GM21367 (cell line): ENCODE measurements around the gene DENND2A.
"Not testable (repeated sequence)": the region's sequence is repeated elsewhere in the genome, so short reads cannot be mapped to it uniquely, and the experiment has no call there.

Source experiments
- ATAC-seq: cut with Tn5 transposase; IDR thresholded peaks from one replicate; pipeline ENCODE4 v1.9.1; 2021; ENCODE audit not compliant: unreplicated experiment

Gene DENND2A

DNA sequence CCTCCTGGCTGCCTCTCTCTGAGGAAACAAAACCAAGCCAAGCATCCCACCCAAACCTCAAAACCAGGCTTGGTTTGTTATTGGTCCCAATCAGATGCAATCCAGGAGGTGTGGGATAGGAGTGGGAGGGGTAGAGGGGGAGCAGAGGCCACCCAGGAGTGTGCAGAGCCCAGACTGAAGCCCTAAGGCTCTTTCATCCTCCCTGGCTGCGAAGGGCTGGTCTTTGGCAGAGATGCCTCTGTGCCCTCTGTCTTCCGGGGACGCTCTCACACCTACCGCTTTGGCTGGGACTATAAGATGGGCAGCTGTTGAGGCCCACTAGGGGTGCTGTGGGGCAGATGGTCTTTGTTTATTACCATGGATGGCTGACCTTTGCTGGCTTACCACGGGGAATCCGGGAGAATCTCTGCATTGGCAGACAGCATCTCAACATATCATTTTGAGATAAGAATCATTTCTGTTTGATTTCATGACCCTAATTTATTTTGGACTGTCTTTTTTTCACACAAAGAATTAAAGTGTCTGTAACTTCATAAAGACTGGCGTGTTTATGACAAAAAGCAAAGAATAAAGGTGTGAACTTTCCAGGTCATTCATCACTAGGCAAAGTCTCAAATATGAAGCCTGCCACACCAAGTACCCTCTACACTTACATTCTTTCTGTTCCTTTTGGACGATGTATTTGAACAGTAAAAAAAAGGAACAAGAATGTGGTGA is 6.5 kb upstream of the DENND2A start:
- peak; percentile 88 for ATAC-seq

DNA sequence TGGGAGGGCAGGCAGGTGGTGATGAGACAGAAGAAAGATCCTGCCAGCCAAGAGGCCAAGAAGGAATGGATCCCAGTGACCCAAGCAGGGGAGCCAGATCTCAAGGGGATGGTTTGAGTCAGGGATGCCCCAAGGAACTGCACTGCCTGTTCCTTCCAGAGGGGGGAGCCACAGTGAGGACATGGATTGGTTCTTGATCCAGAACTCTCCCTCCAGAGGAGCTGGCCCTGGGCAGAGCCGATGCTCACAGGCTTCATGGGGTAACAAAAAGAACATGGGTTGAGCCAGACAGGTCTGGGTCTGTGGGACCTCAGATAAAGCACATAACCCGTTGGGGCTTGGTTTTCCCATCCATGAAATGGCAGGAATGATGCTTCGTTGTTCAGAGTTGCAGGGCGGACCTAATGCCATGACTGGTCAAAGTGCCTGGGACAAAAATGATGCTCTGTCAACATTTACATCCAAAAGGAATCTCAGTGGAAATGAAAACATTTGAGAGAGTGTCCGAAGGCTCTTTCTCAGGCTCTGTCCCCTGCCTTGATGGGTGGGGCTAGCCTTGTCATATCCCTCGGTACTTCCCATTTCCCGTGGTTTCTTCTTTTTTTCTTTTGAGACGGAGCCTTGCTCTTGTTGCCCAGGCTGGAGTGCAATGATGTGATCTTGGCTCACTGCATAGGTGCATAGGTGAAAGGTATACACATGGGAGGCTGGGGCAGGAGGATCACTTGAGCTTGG is 4.7 kb upstream of the DENND2A start:
- ATAC-seq, result no peak

DNA sequence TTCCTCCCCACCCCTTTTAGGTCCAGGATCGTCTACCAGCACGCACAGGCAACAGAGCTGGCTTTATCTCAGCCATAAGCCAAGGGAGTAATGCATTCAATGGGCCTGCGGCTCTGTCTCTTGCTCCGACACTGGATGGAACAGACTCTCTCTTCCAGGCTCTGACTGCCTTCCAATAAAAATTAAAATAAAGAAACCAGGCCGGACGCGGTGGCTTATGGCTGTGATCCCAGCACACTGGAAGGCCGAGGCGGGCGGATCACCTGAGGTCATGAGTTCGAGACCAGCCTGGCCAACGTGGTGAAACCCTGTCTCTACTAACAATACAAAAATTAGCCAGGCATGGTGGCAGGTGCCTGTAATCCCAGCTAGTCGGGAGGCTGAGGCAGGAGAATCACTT is 4.1 kb upstream of the DENND2A start:
- ATAC-seq, result not testable (repeated sequence)

DNA sequence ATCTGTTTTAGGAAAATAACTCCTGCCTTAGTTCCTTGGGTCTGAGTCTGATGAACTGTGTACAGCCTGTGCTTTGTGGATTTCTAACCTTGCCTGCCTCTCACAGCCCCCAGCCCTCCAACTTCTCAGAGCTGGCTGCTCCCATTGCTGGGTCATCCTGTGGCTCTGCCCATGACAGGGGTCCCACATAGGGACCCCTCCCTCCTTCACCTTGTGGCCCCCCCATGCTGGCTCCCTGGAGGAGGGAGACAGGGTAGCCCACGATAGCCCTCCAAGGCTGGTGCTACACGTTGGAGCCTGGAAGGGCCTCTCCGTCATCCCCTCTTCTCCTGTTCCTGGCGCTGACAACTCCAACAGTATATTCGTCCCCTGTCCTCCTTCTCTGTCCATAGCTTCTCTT is 2.8 kb upstream of the DENND2A start:
- no peak for ATAC-seq

DNA sequence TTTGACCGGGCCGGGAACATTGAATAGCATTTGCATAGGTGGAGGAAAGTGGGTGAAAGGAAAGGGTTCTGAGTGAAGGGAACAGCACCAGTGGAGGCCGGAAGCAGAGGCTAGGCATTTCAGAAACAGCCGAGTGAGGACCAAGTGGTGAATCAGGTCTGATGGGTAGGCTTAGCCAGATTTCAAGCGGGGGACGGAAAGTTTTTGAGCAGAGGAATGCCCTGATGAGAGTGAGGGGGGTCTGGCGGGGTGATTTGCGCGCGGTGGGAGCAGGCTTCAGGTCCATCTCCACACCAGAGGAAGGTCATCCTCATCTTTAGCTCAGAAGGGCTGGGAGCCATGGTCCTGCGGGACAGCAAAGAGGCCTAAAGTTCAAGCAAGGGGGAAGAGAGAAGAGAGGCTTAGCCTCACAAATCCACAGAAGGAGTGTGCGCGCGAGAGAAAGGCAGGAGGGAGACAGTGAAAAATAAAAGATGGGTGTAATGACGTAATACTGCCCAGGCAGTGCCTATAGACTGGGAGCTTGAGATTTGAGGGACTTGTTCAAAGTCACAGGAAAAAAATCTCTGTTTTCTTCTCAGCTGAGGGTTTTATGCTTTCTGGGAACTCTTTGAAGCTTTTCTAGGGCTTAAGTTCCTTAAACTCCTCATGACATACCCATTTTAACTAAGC is 1.0 kb upstream of the DENND2A start:
- ATAC-seq, result no peak

DNA sequence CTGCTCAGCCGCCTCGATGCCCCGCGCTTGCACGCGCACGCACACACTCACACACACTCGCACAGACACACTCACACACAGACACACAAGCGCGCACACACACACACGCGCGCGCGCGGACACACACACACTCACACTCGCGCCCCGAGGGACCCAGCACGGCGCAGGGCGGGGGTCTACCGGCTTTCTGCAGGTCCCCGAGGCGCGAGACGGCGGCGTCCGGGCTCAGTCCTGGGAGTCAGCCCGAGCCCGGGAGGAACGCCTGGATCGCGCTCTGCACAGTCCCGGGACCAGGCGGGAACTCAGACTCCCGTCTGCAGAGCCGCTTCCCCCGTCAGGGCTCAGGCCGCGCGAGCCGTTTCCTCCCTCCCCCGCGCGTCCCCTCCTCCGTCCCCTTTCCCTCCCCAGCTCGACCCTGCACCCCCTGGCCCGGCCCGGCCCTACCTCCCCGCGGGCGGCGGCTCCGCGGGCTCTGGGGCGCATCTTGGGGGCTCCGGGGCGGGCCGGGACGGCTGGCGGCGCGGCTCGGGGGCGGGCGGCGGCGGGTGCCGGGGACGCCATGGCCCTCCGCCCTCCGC is 464 bp downstream of the DENND2A start:
- no peak for ATAC-seq

DNA sequence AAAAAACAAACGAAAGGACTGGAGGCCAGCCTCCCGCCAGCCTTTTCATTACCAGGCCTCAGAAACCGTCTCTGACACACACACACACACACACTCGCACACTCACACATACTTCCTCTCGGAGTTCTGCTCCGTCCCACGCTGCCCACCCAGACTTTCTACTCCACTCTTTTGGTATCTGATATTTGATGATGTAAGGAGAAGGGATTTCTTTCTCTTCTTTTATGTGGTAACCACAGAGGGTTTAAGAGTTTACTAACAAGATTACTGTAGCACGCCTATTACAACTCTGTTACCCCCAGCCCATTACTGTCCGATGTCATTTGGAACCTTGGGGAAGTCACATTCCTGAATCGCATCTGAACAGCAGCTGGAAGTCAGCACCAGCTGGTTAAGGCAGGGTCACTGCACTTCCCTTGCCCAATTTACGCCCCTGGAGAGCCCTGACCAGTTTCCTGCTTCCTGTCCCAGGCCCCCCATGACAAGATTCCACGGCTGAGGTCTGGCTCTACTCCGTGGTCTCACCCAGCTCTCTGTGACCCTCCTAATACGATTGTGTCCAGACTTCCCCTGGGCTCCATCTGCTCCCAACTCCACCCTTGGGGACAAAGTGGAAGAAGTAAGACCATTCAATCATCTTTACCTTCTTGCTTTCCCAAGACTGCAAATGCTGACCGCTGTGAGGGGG is 1.1 kb downstream of the DENND2A start:
- ATAC-seq, result no peak

DNA sequence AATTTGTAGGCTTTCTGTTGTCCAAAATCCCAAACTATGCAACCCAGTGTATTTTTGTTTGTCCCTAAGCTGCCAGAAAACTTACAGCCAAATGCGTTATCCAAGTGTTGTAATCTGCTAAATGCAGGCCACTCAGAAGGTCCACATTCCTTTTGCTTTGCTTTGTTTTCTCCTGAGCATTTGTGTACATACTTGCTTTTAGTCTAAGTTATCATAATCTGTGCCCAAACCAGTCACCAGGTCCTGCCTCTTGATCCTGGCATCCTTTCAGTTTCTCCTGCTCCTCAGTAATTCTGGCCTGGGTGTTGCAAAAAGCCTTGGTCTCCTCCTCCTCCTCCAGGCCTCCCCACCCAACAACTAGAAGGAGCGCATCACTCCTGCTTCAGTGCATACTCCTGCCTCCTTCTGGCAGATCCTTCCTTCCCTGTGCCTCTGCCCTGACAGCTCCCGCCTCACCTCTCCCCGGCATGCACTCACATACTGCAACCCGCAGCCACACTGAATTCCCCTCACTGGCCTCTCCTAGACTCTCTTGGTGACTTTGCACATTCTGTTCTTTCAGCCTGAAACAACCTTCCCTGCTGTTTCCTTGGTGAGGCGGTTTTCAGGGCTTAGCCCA is 2.3 kb downstream of the DENND2A start:
- ATAC-seq, result no peak

DNA sequence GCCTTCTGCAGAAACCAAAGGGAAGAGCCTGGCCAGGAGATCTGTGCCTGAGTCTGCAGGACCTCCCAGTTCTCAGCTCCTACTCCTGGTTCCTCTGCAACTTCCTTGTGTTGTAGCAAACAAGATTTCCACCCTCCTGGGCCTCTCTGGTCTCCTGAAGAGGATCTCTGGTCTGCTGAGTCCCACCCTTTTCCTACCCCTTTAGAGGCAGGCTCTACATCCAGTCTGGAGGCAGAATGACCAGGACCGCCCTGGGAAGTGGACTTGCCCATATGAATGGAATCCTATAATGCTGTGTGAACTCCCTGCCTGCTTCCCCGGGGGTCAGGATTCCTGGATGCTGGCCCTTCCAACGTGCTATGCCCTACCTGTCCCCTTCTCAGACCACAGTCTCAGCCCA is 3.2 kb downstream of the DENND2A start:
- ATAC-seq, result no peak

DNA sequence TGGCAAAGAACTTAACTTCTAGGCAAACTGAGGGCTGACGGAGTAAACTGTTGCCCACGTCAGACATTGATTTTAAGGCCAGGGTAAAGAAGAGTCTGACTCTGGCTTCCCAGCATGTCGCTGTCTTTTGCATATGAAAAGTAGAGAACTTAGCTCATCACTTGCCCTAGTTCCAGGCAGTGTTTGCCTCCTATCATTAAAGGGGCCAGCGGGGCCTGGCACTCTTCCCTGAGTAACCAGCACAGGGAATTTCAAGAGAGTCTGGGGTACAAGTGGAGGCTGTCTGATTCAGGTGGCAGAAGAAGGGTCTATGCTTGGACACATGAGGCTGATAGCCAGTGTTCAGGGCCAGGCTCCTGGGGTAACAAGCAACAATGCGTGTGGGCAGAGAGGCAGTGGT is 4.8 kb downstream of the DENND2A start:
- no peak for ATAC-seq

DNA sequence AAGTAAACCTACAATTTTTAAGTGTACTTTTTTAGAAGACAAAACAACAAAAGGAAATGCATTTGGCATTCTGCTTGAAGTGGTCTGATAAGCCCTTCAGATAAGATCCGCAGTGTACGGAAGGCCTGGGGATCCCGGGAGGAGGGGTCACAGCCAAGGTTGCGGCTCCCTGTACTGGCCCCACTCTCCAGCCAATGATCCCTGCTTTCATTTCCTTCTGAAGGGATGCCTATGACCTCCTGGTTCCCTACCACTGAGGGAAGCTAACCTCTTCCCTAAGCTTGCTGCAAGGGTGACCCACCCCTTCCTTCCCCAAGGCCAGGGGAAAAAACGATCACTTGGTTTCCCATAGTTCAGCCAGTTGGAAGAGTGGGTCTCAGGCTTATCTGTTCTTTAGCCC is 5.3 kb downstream of the DENND2A start:
- no peak for ATAC-seq

DNA sequence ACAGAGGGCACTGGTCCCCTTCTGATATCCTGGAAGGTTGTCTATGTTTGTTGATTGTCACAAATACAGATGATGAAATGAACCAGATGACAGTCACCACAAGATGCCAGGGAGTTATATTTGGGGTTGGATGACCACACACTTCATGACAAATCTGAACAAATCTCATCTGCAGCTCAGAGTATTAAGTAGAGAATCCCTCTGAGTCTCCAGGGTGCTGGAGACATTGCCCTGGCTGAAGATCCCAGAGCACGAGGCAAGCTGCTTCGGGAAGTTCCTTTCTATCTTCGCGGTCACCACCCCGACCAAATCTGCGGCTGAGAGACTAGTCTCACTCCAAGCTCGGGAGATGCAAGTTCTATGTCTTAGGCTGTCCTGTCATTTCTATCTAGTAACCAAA is 9.0 kb downstream of the DENND2A start:
- no peak for ATAC-seq

DNA sequence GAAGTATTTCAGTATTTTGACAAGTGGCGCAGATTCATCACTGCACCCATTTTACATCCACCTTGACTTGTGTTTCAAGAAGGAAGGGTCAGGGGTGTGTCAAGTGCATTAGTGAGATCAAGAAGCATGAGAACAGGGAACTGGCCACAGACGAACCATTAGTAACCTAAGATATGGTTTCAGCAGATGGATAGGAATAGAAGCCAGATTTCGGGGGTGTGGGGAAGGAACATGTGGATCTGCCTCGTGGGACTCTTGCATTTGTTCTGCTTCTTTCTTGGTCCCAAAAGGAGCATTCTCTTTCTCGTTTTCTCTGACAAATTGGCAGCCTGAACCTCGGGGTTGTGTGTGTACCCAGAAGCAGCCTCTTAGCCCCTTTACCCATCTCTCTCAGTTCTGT is 9.6 kb downstream of the DENND2A start:
- no peak for ATAC-seq

DNA sequence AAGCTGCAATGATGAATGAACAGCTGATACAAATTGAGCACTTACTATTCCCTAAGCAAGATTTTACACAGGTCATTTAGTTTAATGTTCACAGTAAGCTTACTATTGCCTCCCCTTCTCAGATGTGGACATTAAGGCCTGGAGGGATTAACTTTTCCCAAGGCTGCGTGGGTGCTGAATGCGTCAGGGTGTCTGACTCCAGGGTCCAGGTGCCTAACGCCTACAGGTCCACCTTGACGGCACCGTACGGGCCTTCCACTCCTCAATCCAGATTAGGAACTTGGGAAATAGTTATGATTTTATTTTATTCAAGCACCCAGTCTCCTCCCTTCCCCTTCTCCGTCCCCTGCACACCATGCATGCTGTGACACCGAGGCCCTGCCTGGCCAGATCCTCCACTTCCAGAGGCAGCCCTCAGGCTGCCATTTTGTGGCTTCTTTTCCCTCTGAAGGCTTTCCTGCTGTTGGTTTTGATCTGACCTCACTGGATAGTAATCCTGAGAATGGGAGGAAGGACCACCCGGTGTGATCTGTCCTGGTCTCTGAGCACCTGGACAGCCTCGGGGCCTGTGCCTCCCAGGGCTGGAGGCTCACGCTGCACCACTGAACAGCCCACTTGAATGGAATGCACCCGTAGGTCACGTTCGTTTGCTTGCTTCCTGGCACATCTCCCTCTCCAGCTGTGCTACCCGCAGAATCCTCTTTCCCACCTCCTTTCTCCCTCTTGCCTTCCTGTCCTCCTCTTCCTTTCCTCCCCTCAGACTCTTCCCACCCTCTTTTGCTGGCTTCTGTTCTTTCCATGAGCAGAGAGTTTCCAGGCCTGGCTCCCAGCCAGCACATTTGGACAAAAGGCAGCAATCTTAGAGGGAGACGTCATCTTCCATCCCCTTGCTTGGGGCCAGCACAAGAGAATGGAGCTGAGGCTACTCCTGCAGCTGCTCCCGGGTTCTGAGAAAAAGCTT is 14.4 kb downstream of the DENND2A start:
- ATAC-seq, result no peak

DNA sequence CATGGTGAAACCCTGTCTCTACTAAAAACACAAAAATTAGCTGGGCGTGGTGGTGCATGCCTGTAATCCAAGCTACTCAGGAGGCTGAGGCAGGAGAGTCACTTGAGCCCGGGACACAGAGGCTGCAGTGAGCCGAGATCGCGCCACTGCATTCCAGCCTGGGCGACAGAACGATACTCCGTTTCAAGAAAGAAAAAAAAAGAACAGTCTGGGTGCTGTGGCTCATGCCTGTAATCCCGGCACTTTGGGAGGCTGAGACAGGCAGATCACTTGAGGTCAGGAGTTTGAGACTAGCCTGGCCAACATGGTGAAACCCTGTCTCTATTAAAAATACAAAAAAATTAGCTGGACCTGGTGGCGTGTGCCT is 15.4 kb downstream of the DENND2A start:
- ATAC-seq, result not testable (repeated sequence)

DNA sequence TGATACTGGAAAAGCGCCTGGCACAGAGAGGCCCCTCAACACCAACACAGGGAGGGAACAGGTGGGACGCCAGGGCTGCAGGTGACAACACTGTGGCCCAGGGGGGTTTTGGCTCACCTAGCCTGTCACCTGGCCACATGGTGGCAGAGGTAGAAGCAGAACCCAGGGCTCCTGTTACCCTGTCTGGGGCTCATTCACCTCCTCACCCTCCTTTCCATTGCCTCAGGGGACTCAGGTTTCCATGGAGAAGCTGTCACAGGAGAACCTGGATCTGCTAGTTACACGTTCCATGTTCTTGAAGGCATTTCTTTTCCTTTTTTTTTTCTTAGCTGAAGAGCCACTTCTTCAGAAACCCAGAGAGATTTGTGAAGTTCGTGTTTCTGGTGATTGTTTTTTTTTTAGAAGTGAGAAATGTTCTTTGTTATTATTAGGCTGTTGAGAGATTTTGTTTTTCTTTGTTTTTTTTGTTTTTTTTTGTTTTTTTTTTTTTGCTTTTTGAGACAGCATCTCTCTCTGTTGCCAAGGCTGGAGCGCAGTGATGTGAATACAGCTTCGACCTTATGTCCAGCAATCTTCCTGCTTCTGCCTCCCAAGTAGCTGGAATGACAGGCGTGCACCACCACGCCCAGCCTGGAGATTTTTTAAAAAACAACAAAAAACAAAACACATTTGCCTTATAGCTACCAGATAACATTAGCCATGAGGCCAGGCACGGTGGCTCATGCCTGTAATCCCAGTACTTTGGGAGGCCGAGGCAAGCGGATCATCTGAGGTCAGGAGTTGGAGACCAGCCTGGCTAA is 16.0 kb downstream of the DENND2A start:
- ATAC-seq, result no peak

DNA sequence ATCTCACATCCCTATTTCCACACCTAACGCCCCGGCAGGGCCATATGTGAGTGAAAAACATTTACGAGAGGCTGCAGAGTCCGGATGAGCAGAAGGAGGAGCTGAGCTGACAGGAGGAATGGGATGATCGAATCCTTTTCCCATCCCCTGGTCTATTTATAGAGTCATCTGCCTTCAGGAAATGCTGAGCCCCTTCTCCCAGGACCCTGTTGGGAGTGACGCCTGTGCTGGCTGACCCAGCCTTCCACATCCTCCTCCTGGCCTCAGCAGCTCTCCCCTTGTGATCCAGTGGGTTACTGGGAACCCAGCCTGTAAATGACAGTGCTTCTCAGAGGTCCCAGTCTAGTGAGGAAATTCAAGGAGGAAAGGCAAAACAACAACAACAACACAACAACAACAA is 16.6 kb downstream of the DENND2A start:
- no peak for ATAC-seq

DNA sequence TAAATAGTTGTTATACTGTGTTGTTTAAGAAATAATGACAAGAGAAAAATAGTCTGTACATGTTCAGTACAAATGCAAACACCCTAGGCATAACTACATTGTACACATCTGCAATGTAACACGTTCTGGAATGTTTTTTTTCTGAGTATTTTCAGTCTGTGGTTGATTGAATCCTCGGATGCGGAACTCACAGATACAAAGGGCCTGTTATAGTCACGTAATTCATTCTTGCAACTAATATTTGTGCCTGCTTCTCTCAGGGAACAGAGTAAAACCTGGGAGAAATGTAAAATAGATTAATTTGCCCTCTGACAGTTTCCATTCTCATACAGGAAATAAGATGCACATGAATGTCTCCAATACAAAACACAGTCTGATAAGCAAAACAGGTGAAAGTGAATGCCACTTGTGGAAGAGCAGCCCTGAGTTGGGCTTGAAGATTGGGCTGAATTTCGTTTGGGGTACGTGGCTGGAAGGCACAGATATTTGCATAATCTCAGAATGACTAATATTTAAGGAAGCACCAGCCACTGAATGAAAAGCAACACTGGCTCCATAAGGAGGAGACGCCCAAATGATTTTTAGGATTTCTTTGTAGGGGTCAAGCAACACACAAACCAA is 19.1 kb downstream of the DENND2A start:
- no peak for ATAC-seq
